Osteocyte (in vitro differentiated cells): ENCODE results near the gene PPIP5K1. TPM values are rescaled to one million over a fixed set of nuclear protein-coding genes. Genes with fewer than 3 reads are reported as not detected.

ENCODE experiments used
- DNase-seq: peaks from one replicate; pipeline ENCODE4 v3.0.0; 2021; ENCODE audit warnings: mixed read lengths; ENCODE audit not compliant: unreplicated experiment; ENCODE audit errors: extremely low spot score
- H3K27ac Mint-ChIP-seq: one replicate; pipeline ENCODE4 v1.8.0; 2021; ENCODE audit warnings: mild to moderate bottlenecking, mixed read lengths; ENCODE audit not compliant: unreplicated experiment
- H3K27me3 Mint-ChIP-seq: one replicate; pipeline ENCODE4 v1.8.0; 2021; ENCODE audit warnings: mixed read lengths; ENCODE audit not compliant: unreplicated experiment
- H3K36me3 Mint-ChIP-seq: one replicate; pipeline ENCODE4 v1.8.0; 2021; ENCODE audit warnings: mixed read lengths; ENCODE audit not compliant: unreplicated experiment
- H3K4me1 Mint-ChIP-seq: one replicate; pipeline ENCODE4 v1.8.0; 2021; ENCODE audit warnings: mixed read lengths; ENCODE audit not compliant: unreplicated experiment
- H3K4me3 Mint-ChIP-seq: one replicate; pipeline ENCODE4 v1.8.0; 2021; ENCODE audit warnings: mild to moderate bottlenecking, moderate library complexity, mixed read lengths; ENCODE audit not compliant: unreplicated experiment
- H3K9me3 Mint-ChIP-seq: one replicate; pipeline ENCODE4 v1.8.0; 2021; ENCODE audit warnings: mixed read lengths; ENCODE audit not compliant: unreplicated experiment
- CTCF ChIP-seq: fragments of 200-600 bp; sonication (generic); IDR thresholded peaks from 2 replicates; pipeline ENCODE4 v1.5.0; 2021; ENCODE audit warnings: antibody characterized with exemption, mild to moderate bottlenecking, moderate library complexity
- total RNA-seq: library from RNA; stranded (reverse); gene quantifications from 2 replicates; pipeline ENCODE4 v1.2.1, GENCODE V29; 2021

Gene PPIP5K1
- total RNA-seq, 1 donor from 2014 or later: 34.5 TPM

GRCh38 chr15:43484455-43484854 is 105.6 kb downstream of the PPIP5K1 start:
- no peak for DNase-seq

More at GRCh38 chr15:43484455-43484854, 105.6 kb downstream of the PPIP5K1 start:
- Mint-ChIP-seq H3K27me3 (no peaks in the 10 kb centered on the region), H3K9me3 (no peaks in the 10 kb centered on the region), H3K4me1 (peaks cover 2% of the 10 kb centered on the region), H3K36me3 (peaks cover 32% of the 10 kb centered on the region), H3K4me3 (no peak overlapping the region), H3K27ac (no peak overlapping the region)
- TF ChIP-seq CTCF: no peak

Other genes starting within 250 kb of the PPIP5K1 start
- gene ZSCAN29, start 219.2 kb downstream of the PPIP5K1 start, total RNA-seq: 25.8 and 28.3 TPM in 2 replicates
- gene TUBGCP4, start 219.1 kb downstream of the PPIP5K1 start, total RNA-seq: 19.8 TPM in 2 replicates
- 61.2 and 64.6 TPM in 2 replicates for gene TP53BP1, start 97.1 kb downstream of the PPIP5K1 start, total RNA-seq
- 27.6 and 29.2 TPM in 2 replicates for gene MAP1A, start 72.6 kb downstream of the PPIP5K1 start, total RNA-seq
- not detected in 2 replicates for gene CKMT1B, start 3.8 kb upstream of the PPIP5K1 start, total RNA-seq
- 0.30 and 0.34 TPM in 2 replicates for gene STRC, start 28.6 kb upstream of the PPIP5K1 start, total RNA-seq
- gene CATSPER2, start 58.6 kb upstream of the PPIP5K1 start, total RNA-seq: 3.1 and 3.3 TPM in 2 replicates
- not detected in 2 replicates for gene CKMT1A, start 103.7 kb upstream of the PPIP5K1 start, total RNA-seq
- 496 and 527 TPM in 2 replicates for gene PDIA3, start 156.2 kb upstream of the PPIP5K1 start, total RNA-seq
- 1.6 and 2.3 TPM in 2 replicates for gene ELL3, start 186.8 kb upstream of the PPIP5K1 start, total RNA-seq
- 1,268 and 1,325 TPM in 2 replicates for gene SERF2, start 202.1 kb upstream of the PPIP5K1 start, total RNA-seq
- gene SERINC4, start 210.0 kb upstream of the PPIP5K1 start, total RNA-seq: not detected in 2 replicates
- gene HYPK, start 210.4 kb upstream of the PPIP5K1 start, total RNA-seq: 13.7 and 14.0 TPM in 2 replicates
- 29.6 and 30.2 TPM in 2 replicates for gene MFAP1, start 234.5 kb upstream of the PPIP5K1 start, total RNA-seq
- 6.0 and 7.6 TPM in 2 replicates for gene WDR76, start 236.8 kb upstream of the PPIP5K1 start, total RNA-seq